SH-SY5Y (cell line): ENCODE results near the gene CFAP99.

Experiments used
- GATA2 ChIP-seq: IDR thresholded peaks from 2 replicates; pipeline ENCODE4 v1.6.1; 2011; ENCODE audit warnings: mild to moderate bottlenecking, low read depth, low read length
- GATA3 ChIP-seq: IDR thresholded peaks from 2 replicates; pipeline ENCODE4 v1.6.1; 2011; ENCODE audit warnings: low read depth, mild to moderate bottlenecking, low read length, moderate library complexity

- TF ChIP-seq GATA2 = no peak
- TF ChIP-seq GATA3 = no peak
Measured at GRCh38 chr4:2406920-2407319, 11.8 kb upstream of the CFAP99 start.
